HepG2 (cell line): ENCODE results near the gene PGAP3. TPM values are rescaled to one million over a fixed set of nuclear protein-coding genes. Genes with fewer than 3 reads are reported as not detected.

Source experiments
- ATF7-NPFF ChIP-seq: sonication (generic); formaldehyde crosslinking; IDR thresholded peaks from 2 replicates; pipeline ENCODE4 v1.8.1; 2023; ENCODE audit warnings: mild to moderate bottlenecking, low read depth, missing genetic modification reagents, moderate library complexity
- KDM1A ChIP-seq: IDR thresholded peaks from 2 replicates; pipeline ENCODE4 v1.6.1; 2016; ENCODE audit warnings: missing compliant biosample characterization
- NR2F6 ChIP-seq, 2 experiments: IDR thresholded peaks; 2 replicates each; pipeline ENCODE4 v1.6.1; 2016; ENCODE audit warnings: antibody characterized with exemption in 1 of 2, mild to moderate bottlenecking in 1 of 2
- SP4 ChIP-seq: sonication (generic); formaldehyde crosslinking; IDR thresholded peaks from 2 replicates; pipeline ENCODE4 v1.8.1; 2023; ENCODE audit warnings: mild to moderate bottlenecking, missing genetic modification reagents
- TARDBP ChIP-seq: sonication (generic); formaldehyde crosslinking; IDR thresholded peaks from 2 replicates; pipeline ENCODE4 v1.8.0; 2022; ENCODE audit warnings: mild to moderate bottlenecking, missing genetic modification reagents
- TCF12 ChIP-seq, 2 experiments: fragments of 450-650 bp in 1 of 2; sonication (generic) in 1 of 2; formaldehyde crosslinking in 1 of 2; IDR thresholded peaks; 2 replicates each; pipeline versions ENCODE4 v1.6.1 to v1.8.0; 2017 to 2022; ENCODE audit warnings: antibody characterized with exemption in 1 of 2, mild to moderate bottlenecking in 1 of 2, missing genetic modification reagents in 1 of 2, moderate library complexity in 1 of 2
- ZC3H13 ChIP-seq: sonication (generic); formaldehyde crosslinking; IDR thresholded peaks from 2 replicates; pipeline ENCODE4 v1.8.1; 2023; ENCODE audit warnings: mild to moderate bottlenecking, missing genetic modification reagents, moderate library complexity
- ZFP62 ChIP-seq: sonication (generic); formaldehyde crosslinking; IDR thresholded peaks from 2 replicates; pipeline ENCODE4 v1.4.0; 2020; ENCODE audit warnings: missing genetic modification reagents
- ZNF260 ChIP-seq: sonication (generic); formaldehyde crosslinking; IDR thresholded peaks from 2 replicates; pipeline ENCODE4 v1.4.0; 2020; ENCODE audit warnings: missing genetic modification reagents, low read depth, mild to moderate bottlenecking, borderline replicate concordance
- ZNF337 ChIP-seq: sonication (generic); formaldehyde crosslinking; IDR thresholded peaks from 2 replicates; pipeline ENCODE4 v1.5.1; 2020; ENCODE audit warnings: missing genetic modification reagents, low read depth, mild to moderate bottlenecking, borderline replicate concordance
- ZSCAN9 ChIP-seq: IDR thresholded peaks from 2 replicates; pipeline ENCODE4 v1.6.1; 2016; ENCODE audit warnings: borderline replicate concordance
- polyA plus RNA-seq, 8 experiments: library from polyadenylated mRNA; depleted of rRNA in 3 of 8; stranded (reverse) in 7 of 8; unstranded in 1 of 8; fragments of >200 nt; fragmentation: Illumina TruSeq in 4 of 8; extraction: Trizol in 4 of 8; gene quantifications; 2 replicates each; pipeline versions ENCODE4 v1.2.1 to v1.2.3, GENCODE V29; 2011 to 2016; ENCODE audit warnings: low read depth in 4 of 8, missing spikeins in 1 of 8, mixed read lengths in 1 of 8; ENCODE audit not compliant: insufficient read depth in 1 of 8
- total RNA-seq, 5 experiments: library from RNA; depleted of rRNA; stranded (reverse); fragments of >200 nt; fragmentation: Illumina TruSeq; extraction: Trizol; gene quantifications; 2 replicates each; pipeline ENCODE4 v1.2.3, GENCODE V29; 2016; ENCODE audit warnings: low read depth in 1 of 5
- TF ChIP-seq, protein P1 (sequence below): IDR thresholded peaks from 2 replicates; pipeline ENCODE4 v1.6.1; 2016; ENCODE audit warnings: missing biosample characterization, missing genetic modification reagents, low read depth
- TF ChIP-seq, protein P2 (sequence below): sonication (generic); formaldehyde crosslinking; IDR thresholded peaks from 2 replicates; pipeline ENCODE4 v1.4.0; 2020; ENCODE audit warnings: mild to moderate bottlenecking, missing genetic modification reagents
- TF ChIP-seq, protein P3 (sequence below): sonication (generic); formaldehyde crosslinking; IDR thresholded peaks from 2 replicates; pipeline ENCODE4 v1.4.0; 2020; ENCODE audit warnings: mild to moderate bottlenecking, low read depth, missing genetic modification reagents
- TF ChIP-seq, protein P4 (sequence below): sonication (generic); formaldehyde crosslinking; IDR thresholded peaks from 2 replicates; pipeline ENCODE4 v1.8.0; 2022; ENCODE audit warnings: low read depth, missing genetic modification reagents

PGAP3 gene
- total and polyA plus RNA-seq, 2 of the 13 experiments (the other 11 are each of a cell fraction or from before 2014, with no cell fraction given): 11.9 to 14.6 TPM

DNA sequence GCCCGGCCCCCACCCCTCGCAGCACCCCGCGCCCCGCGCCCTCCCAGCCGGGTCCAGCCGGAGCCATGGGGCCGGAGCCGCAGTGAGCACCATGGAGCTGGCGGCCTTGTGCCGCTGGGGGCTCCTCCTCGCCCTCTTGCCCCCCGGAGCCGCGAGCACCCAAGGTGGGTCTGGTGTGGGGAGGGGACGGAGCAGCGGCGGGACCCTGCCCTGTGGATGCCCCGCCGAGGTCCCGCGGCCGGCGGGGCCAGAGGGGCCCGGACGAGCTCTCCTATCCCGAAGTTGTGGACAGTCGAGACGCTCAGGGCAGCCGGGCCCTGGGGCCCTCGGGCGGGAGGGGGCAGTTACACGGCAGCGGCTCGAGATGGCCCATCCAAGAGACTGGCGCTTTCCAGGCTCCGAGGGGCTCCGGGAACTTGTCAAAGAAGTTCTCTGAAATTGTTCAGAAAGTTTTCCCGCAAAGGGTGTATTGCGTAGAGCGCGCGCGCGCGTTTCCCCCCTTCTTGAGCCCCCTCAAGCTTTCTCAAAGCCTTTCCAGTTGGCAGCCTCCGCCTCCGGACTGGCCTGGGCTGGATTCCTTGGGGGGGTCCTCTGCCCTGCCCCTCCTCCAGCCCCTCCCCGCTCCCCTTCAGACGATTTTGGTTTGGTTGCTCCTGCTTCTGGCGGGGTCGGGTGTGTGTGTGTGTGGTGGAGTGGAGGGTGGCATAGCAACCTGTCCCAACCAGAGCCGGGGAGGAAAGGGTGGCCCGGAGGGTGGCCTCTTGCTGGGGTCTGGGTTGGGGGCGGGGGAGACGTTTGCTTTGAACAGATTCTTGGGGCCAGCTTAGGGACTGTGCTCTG lies 12.5 kb upstream of the PGAP3 start (continued):
- TF ChIP-seq, protein P1, sequence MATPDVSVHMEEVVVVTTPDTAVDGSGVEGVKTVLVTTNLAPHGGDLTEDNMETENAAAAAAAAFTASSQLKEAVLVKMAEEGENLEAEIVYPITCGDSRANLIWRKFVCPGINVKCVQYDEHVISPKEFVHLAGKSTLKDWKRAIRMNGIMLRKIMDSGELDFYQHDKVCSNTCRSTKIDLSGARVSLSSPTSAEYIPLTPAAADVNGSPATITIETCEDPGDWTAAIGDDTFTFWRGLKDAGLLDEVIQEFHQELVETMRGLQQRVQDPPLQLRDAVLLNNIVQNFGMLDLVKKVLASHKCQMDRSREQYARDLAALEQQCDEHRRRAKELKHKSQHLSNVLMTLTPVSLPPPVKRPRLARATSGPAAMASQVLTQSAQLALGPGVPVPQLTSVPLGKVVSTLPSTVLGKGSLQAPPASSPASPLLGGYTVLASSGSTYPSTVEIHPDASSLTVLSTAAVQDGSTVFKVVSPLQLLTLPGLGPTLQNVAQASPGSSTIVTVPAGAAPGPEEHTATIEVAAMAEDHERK (CRISPR knock-in tag): no peak
- TF ChIP-seq, protein P2, sequence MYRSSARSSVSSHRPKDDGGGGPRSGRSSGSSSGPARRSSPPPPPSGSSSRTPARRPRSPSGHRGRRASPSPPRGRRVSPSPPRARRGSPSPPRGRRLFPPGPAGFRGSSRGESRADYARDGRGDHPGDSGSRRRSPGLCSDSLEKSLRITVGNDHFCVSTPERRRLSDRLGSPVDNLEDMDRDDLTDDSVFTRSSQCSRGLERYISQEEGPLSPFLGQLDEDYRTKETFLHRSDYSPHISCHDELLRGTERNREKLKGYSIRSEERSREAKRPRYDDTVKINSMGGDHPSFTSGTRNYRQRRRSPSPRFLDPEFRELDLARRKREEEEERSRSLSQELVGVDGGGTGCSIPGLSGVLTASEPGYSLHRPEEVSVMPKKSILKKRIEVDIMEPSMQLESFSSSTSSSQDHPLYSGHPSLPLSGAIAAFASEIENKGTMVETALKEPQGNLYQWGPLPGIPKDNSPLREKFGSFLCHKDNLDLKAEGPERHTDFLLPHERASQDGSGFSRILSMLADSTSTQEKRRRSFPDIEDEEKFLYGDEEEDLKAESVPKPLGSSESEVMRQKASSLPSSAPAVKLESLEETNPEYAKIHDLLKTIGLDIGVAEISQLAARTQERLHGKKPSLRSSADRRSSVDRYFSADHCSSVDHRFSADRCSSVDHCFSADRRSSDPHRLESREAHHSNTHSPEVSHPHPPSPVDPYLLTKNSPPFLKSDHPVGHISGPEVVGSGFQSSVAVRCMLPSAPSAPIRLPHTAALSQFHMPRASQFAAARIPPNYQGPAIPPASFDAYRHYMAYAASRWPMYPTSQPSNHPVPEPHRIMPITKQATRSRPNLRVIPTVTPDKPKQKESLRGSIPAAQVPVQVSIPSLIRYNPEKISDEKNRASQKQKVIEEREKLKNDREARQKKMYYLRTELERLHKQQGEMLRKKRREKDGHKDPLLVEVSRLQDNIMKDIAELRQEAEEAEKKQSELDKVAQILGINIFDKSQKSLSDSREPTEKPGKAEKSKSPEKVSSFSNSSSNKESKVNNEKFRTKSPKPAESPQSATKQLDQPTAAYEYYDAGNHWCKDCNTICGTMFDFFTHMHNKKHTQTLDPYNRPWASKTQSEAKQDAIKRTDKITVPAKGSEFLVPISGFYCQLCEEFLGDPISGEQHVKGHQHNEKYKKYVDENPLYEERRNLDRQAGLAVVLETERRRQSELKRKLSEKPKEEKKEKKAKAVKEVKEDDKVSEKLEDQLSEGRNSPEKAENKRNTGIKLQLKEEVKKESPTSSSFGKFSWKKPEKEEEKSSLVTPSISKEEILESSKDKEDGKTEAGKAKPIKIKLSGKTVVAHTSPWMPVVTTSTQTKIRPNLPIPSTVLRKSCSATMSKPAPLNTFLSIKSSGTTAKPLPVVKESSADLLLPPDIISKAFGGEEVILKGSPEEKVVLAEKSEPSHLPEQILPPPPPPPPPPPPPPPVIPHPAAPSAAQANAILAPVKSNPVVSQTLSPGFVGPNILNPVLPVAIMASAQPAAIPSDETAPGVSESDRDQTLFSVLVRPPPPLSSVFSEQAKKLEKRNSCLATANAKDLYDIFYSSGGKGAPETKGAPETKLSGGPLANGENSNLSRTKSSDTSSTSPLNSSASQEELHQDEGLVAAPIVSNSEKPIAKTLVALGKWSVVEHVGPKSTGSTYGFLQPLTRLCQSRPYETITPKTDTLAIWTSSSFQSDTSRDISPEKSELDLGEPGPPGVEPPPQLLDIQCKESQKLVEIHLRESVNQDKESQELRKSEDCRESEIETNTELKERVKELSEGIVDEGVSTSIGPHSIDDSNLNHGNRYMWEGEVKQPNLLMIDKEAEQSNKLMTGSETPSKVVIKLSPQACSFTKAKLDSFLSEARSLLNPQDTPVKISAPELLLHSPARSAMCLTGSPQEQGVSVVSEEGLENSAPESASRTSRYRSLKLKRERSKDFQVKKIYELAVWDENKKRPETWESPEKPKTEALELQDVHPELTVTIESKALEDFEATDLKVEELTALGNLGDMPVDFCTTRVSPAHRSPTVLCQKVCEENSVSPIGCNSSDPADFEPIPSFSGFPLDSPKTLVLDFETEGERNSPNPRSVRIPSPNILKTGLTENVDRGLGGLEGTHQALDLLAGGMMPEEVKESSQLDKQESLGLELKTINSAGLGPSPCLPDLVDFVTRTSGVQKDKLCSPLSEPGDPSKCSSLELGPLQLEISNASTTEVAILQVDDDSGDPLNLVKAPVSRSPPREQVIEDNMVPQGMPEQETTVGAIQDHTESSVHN: no peak
- no peak for TF ChIP-seq KDM1A
- TF ChIP-seq NR2F6 (IDR thresholded peaks at IDR 0.05): no peak
- no peak for TF ChIP-seq NR2F6 (CRISPR knock-in tag; IDR thresholded peaks at IDR 0.05)
- 0 out of 2 replicates have a peak, but pooled peaks have one; percentile 13 for TF ChIP-seq SP4 (CRISPR knock-in tag)
- no peak for TF ChIP-seq ZFP62 (CRISPR knock-in tag)
- TF ChIP-seq ZNF337: no peak
- TF ChIP-seq, protein P3, sequence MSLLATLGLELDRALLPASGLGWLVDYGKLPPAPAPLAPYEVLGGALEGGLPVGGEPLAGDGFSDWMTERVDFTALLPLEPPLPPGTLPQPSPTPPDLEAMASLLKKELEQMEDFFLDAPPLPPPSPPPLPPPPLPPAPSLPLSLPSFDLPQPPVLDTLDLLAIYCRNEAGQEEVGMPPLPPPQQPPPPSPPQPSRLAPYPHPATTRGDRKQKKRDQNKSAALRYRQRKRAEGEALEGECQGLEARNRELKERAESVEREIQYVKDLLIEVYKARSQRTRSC (CRISPR knock-in tag): no peak
- TF ChIP-seq, protein P4, sequence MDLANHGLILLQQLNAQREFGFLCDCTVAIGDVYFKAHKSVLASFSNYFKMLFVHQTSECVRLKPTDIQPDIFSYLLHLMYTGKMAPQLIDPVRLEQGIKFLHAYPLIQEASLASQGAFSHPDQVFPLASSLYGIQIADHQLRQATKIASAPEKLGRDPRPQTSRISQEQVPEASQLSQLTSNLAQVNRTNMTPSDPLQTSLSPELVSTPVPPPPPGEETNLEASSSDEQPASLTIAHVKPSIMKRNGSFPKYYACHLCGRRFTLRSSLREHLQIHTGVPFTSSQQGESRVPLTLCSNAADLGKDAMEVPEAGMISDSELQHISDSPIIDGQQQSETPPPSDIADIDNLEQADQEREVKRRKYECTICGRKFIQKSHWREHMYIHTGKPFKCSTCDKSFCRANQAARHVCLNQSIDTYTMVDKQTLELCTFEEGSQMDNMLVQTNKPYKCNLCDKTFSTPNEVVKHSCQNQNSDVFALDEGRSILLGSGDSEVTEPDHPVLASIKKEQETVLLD (CRISPR knock-in tag): no peak
- TF ChIP-seq ZNF260 (CRISPR knock-in tag): no peak
- 0 out of 2 replicates have a peak, but pooled peaks have one; percentile 6 for TF ChIP-seq ZSCAN9 (CRISPR knock-in tag)
- 0 out of 2 replicates have a peak, but pooled peaks have one; percentile 28 for TF ChIP-seq TARDBP (CRISPR knock-in tag)
- no peak for TF ChIP-seq ZC3H13 (CRISPR knock-in tag)
- TF ChIP-seq TCF12 (IDR thresholded peaks at IDR 0.05): no peak
- peak; percentile 67 for TF ChIP-seq TCF12 (CRISPR knock-in tag; IDR thresholded peaks at IDR 0.05)
- no peak for TF ChIP-seq ATF7-NPFF (CRISPR knock-in tag)
